ENCODE measurements around the gene GAS5. TPM values are rescaled to one million over a fixed set of nuclear protein-coding genes. Genes with fewer than 3 reads are reported as not detected.

The GAS5 gene
- total RNA-seq, 1 donor from 2014 or later, result 352 TPM

- no peak for TF ChIP-seq CTCF (IDR thresholded peaks at IDR 0.05; ENCODE audit: unreplicated experiment)
- no peak overlapping the region for H3K4me3 Mint-ChIP-seq (ENCODE audit: low read depth)
- H3K27ac Mint-ChIP-seq, result no peak overlapping the region
- H3K27me3 Mint-ChIP-seq, result no peaks in the 10 kb centered on the region
- H3K4me1 Mint-ChIP-seq (ENCODE audit: low read depth), result peaks cover 2% of the 10 kb centered on the region
- no peak for DNase-seq (ENCODE audit: low spot score, unreplicated experiment)
- H3K9me3 Mint-ChIP-seq (ENCODE audit: low read depth), result no peaks in the 10 kb centered on the region
- H3K36me3 Mint-ChIP-seq (ENCODE audit: insufficient read depth), result peaks cover 1% of the 10 kb centered on the region
These were observed 45.3 kb upstream of the GAS5 start for GRCh38 chr1:173913111-173913510.

GRCh38 chr1:173903827-173904531 lies 36.2 kb upstream of the GAS5 start:
- Mint-ChIP-seq H3K36me3 (ENCODE audit: insufficient read depth) (peaks cover 2% of the 10 kb centered on the region), H3K27ac (peak overlapping the region; percentile 45), H3K4me3 (ENCODE audit: low read depth) (no peak overlapping the region), H3K4me1 (ENCODE audit: low read depth) (no peaks in the 10 kb centered on the region), H3K9me3 (ENCODE audit: low read depth) (peaks cover 3% of the 10 kb centered on the region), H3K27me3 (no peaks in the 10 kb centered on the region)
- no peak for DNase-seq (ENCODE audit: low spot score, unreplicated experiment)
- no peak for TF ChIP-seq CTCF (IDR thresholded peaks at IDR 0.05; ENCODE audit: unreplicated experiment)

- no peaks in the 10 kb centered on the region for H3K27me3 Mint-ChIP-seq
- no peaks in the 10 kb centered on the region for H3K4me1 Mint-ChIP-seq (ENCODE audit: low read depth)
- no peak for TF ChIP-seq CTCF (IDR thresholded peaks at IDR 0.05; ENCODE audit: unreplicated experiment)
- H3K4me3 Mint-ChIP-seq (ENCODE audit: low read depth), result no peak overlapping the region
- no peak for DNase-seq (ENCODE audit: low spot score, unreplicated experiment)
- H3K27ac Mint-ChIP-seq, result no peak overlapping the region
- peaks cover 2% of the 10 kb centered on the region for H3K36me3 Mint-ChIP-seq (ENCODE audit: insufficient read depth)
- H3K9me3 Mint-ChIP-seq (ENCODE audit: low read depth), result peaks cover 3% of the 10 kb centered on the region
These were observed 33.2 kb upstream of the GAS5 start for GRCh38 chr1:173900992-173901391.

- H3K4me3 Mint-ChIP-seq (ENCODE audit: low read depth), result no peak overlapping the region
- TF ChIP-seq CTCF (IDR thresholded peaks at IDR 0.05; ENCODE audit: unreplicated experiment), result no peak
- no peak overlapping the region for H3K27ac Mint-ChIP-seq
- no peak for DNase-seq (ENCODE audit: low spot score, unreplicated experiment)
- H3K27me3 Mint-ChIP-seq, result no peaks in the 10 kb centered on the region
- no peaks in the 10 kb centered on the region for H3K9me3 Mint-ChIP-seq (ENCODE audit: low read depth)
- no peaks in the 10 kb centered on the region for H3K36me3 Mint-ChIP-seq (ENCODE audit: insufficient read depth)
- H3K4me1 Mint-ChIP-seq (ENCODE audit: low read depth), result no peaks in the 10 kb centered on the region
These were observed 32.6 kb upstream of the GAS5 start for GRCh38 chr1:173900427-173900826.

- DNase-seq (ENCODE audit: low spot score, unreplicated experiment), result no peak
- Mint-ChIP-seq H3K4me1 (ENCODE audit: low read depth) (peaks cover 3% of the 10 kb centered on the region), H3K9me3 (ENCODE audit: low read depth) (no peaks in the 10 kb centered on the region), H3K36me3 (ENCODE audit: insufficient read depth) (peaks cover 4% of the 10 kb centered on the region), H3K27me3 (no peaks in the 10 kb centered on the region), H3K27ac (no peak overlapping the region), H3K4me3 (ENCODE audit: low read depth) (no peak overlapping the region)
- no peak for TF ChIP-seq CTCF (IDR thresholded peaks at IDR 0.05; ENCODE audit: unreplicated experiment)
These were observed 26.4 kb upstream of the GAS5 start for GRCh38 chr1:173894189-173894588.
